GM12891 (cell line): Measurements from ENCODE around the gene C2.
"Not testable (repeated sequence)": the region's sequence is repeated elsewhere in the genome, so short reads cannot be mapped to it uniquely, and the experiment has no call there.

Experiments used
- DNase-seq: peaks from one replicate; pipeline ENCODE4 v3.0.0; 2011; ENCODE audit warnings: low spot score; ENCODE audit not compliant: insufficient read length
- FAIRE-seq: peaks from 2 replicates; lab custom pipeline; 2011; peaks lifted over from hg19 to GRCh38; lab: Jason Lieb, UNC
- PAX5 ChIP-seq: IDR thresholded peaks from 2 replicates; pipeline ENCODE4 v1.6.1; 2011; ENCODE audit warnings: low read length, moderate library complexity, mild to moderate bottlenecking; ENCODE audit not compliant: insufficient read depth, severe bottlenecking
- POLR2A ChIP-seq: IDR thresholded peaks from 2 replicates; pipeline ENCODE4 v1.6.1; 2011; ENCODE audit warnings: low read depth, low read length, control low read depth
- POLR2AphosphoS5 ChIP-seq: IDR thresholded peaks from 2 replicates; pipeline ENCODE4 v1.6.1; 2011; ENCODE audit warnings: low read depth, low read length, control low read depth
- POU2F2 ChIP-seq: IDR thresholded peaks from 2 replicates; pipeline ENCODE4 v1.6.1; 2011; ENCODE audit warnings: low read depth, mild to moderate bottlenecking, control low read depth, low read length, moderate library complexity
- SPI1 ChIP-seq: IDR thresholded peaks from 2 replicates; pipeline ENCODE4 v1.6.1; 2011; ENCODE audit warnings: low read depth, low read length, control low read depth
- TAF1 ChIP-seq: IDR thresholded peaks from 2 replicates; pipeline ENCODE4 v1.6.1; 2011; ENCODE audit warnings: low read depth, low read length, control low read depth

C2 gene

GRCh38 chr6:31977816-31978431, 50.4 kb downstream of the C2 start:
- TF ChIP-seq POLR2AphosphoS5 (no peak), POLR2A (no peak), SPI1 (no peak), PAX5 (no peak), POU2F2 (no peak), TAF1 (no peak)
- no peak for DNase-seq
- FAIRE-seq: no peak

- no peak for TF ChIP-seq SPI1
- no peak for TF ChIP-seq POU2F2
- no peak for TF ChIP-seq TAF1
- TF ChIP-seq PAX5: no peak
- FAIRE-seq (no peak), DNase-seq (no peak)
Observed at GRCh38 chr6:31978831-31979230, 51.3 kb downstream of the C2 start.

GRCh38 chr6:31979238-31979898, 51.9 kb downstream of the C2 start:
- DNase-seq (no peak), FAIRE-seq (no peak)
- TF ChIP-seq POU2F2 (no peak), TAF1 (no peak), POLR2A (no peak), POLR2AphosphoS5 (no peak), SPI1 (no peak), PAX5 (no peak)

GRCh38 chr6:31980195-31980876, 52.8 kb downstream of the C2 start:
- FAIRE-seq: not testable (repeated sequence)

GRCh38 chr6:31980998-31981397, 53.5 kb downstream of the C2 start:
- FAIRE-seq, DNase-seq: not testable (repeated sequence)

More at GRCh38 chr6:31980195-31980876, 52.8 kb downstream of the C2 start:
- DNase-seq: not testable (repeated sequence)

- not testable (repeated sequence) for DNase-seq, FAIRE-seq
Observed at GRCh38 chr6:31981744-31982143, 54.2 kb downstream of the C2 start, which contains the start of gene C4A. C4A (plus strand) TSS chr6:31982057; CDS start chr6:31982108, 51 bp downstream.

GRCh38 chr6:31989363-31989762, 61.8 kb downstream of the C2 start:
- not testable (repeated sequence) for FAIRE-seq

GRCh38 chr6:31994421-31994820, 66.9 kb downstream of the C2 start:
- DNase-seq, FAIRE-seq: not testable (repeated sequence)

More at GRCh38 chr6:31989363-31989762, 61.8 kb downstream of the C2 start:
- DNase-seq: not testable (repeated sequence)
